Measurements from ENCODE around the gene CFAP61. TPM values are rescaled to one million over a fixed set of nuclear protein-coding genes. Genes with fewer than 3 reads are reported as not detected.

Gene CFAP61
- total RNA-seq, 2 experiments from 2014 or later: not detected

DNA sequence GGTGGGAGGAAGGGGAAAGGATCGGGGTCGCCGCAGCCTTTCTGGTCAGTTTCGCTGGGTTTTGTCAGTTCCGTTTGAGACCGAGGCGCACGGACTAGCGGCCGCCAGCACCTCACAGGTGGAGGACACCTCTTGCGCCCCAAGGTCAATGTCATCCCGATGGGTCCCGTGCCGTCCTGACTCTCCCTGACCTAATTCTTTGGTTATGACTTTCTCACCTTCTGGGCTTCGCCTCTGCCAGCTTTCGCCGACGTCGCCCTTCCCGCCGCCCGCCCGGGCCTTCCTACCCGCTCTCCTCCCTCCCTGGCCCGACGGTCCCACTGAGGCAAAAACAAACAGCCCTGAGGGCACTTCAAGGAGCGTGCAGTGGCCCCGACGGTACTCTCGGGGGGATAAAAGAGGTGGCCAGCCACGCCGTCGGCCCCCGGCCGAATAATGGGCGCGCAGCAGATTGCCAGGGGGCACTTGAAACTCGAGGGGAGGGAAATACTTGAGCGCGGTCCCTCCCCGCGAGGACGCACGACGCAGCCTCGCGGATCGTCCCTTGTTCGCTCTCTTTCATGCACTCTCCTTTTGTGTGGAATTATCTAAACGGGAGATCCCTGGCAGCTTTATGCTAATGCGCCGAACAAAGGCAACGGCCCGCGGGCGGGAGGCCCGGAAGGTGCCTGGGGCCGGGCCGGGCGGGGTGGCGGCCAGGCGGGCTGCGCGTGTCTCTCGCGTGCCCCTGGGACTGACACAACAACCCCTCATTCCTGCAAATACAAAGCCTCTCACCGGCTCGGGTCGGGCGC is 311.7 kb downstream of the CFAP61 start:
- Mint-ChIP-seq H3K27me3 (peaks cover 65% of the 10 kb centered on the region), H3K9me3 (no peaks in the 10 kb centered on the region), H3K4me1 (ENCODE audit: low read depth) (peaks cover 34% of the 10 kb centered on the region), H3K4me3 (no peak overlapping the region), H3K27ac (no peak overlapping the region), H3K36me3 (ENCODE audit: low read depth) (no peaks in the 10 kb centered on the region)
- POLR2A ChIA-PET: no interaction called here
- ATAC-seq: no peak
- TF ChIP-seq, protein P1, sequence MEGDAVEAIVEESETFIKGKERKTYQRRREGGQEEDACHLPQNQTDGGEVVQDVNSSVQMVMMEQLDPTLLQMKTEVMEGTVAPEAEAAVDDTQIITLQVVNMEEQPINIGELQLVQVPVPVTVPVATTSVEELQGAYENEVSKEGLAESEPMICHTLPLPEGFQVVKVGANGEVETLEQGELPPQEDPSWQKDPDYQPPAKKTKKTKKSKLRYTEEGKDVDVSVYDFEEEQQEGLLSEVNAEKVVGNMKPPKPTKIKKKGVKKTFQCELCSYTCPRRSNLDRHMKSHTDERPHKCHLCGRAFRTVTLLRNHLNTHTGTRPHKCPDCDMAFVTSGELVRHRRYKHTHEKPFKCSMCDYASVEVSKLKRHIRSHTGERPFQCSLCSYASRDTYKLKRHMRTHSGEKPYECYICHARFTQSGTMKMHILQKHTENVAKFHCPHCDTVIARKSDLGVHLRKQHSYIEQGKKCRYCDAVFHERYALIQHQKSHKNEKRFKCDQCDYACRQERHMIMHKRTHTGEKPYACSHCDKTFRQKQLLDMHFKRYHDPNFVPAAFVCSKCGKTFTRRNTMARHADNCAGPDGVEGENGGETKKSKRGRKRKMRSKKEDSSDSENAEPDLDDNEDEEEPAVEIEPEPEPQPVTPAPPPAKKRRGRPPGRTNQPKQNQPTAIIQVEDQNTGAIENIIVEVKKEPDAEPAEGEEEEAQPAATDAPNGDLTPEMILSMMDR (IDR thresholded peaks at IDR 0.05): no peak
- CTCF ChIA-PET: no interaction called here
- intact Hi-C loops (cut with micrococcal nuclease): loop anchor here (5.0 to 10.0 kb wide), 2 partner anchors 131 to 203 kb away; no protein-coding TSS in a partner anchor
- DNase-seq: peak; percentile 5

DNA sequence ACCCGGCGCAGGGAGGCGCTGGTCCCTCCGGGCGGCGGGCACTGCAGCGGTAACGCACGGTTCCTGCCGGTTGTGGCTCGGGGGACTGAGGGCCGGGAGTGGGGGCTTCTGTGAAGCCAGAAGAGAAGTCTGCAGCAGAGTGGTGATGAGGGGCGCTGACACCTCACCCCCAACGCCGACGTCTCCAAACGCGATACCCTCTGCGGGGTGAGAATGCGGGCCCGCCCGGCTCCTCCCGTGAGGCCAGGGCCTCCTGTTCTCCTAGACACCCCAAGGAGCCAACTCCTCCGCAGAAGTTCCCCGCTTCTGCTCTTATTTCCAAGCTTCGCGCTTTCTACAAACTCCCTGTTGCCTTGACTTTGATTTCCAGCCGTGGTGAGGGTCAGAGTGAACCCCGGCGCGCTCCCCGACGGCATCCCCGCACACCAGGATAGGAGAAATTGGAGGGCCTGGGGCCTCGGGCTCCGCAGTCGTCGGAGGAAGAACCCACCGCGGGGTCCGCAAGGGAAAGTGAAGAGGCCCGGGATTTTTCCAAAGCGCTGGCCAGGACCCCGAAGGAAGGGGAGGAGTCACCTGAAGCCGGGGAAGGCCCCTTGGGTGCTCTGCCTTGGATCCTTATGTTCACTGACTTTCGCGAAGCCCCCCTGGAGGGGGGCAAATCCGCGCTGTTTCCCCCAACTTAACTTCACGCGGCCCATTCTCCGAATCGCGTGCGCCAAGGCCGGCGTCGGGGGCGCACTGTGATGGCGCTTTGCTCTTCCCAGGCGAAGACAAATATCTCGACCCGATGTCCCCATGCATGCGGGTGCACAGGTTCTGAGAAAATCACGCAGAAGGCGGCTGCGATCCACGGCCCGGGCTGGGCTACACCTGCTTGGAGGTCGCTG is 312.5 kb downstream of the CFAP61 start:
- H3K27me3 Mint-ChIP-seq: peaks cover 66% of the 10 kb centered on the region
- ChIA-PET POLR2A (no interaction called here), CTCF (no interaction called here)
- ATAC-seq (no peak), DNase-seq (peak; percentile 18)
- TF ChIP-seq, protein P1 (IDR thresholded peaks at IDR 0.05): no peak
- H3K36me3 Mint-ChIP-seq (ENCODE audit: low read depth): no peaks in the 10 kb centered on the region
- no peak overlapping the region for H3K27ac Mint-ChIP-seq
- H3K4me3 Mint-ChIP-seq: no peak overlapping the region
- no peaks in the 10 kb centered on the region for H3K9me3 Mint-ChIP-seq
- intact Hi-C loops (cut with micrococcal nuclease): loop anchor here (5.0 to 10.0 kb wide), 2 partner anchors 130 to 202 kb away; no protein-coding TSS in a partner anchor
- H3K4me1 Mint-ChIP-seq (ENCODE audit: low read depth): peaks cover 32% of the 10 kb centered on the region

DNA sequence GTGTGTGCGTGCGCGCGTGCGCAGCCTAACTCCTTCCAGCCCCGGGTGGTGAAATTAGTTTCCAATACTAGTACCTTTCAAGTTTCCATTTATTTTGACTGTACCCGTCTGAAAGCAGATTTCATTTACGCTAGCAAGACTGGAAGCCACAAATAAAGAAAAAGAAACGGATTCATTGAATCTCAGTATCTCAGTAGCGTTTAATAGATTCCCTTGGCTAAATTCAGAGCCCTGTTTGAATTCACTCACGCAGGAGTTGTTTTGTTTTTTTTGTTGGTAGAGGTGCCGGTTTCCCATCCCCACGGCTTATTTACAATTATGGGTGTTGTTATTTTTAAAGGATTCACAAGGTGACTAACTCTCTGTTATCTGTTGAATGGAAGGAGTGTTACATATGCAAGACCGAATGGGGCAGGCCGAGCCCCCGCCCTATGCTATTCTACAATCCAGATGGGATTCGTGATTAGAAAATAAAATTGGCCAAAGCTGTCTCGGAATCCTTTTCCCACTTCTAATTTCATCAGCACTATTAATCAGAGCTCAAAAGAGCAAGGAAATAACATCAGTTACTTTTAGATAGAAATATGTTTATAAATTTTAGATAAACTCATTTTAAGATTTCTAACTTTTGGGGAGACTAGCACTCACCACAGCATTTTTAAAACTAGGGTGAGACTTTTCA is 313.3 kb downstream of the CFAP61 start:
- ATAC-seq (no peak), DNase-seq (no peak)
- TF ChIP-seq, protein P1 (IDR thresholded peaks at IDR 0.05): no peak
- ChIA-PET CTCF (no interaction called here), POLR2A (no interaction called here)
- peaks cover 27% of the 10 kb centered on the region for H3K4me1 Mint-ChIP-seq (ENCODE audit: low read depth)
- H3K9me3 Mint-ChIP-seq: no peaks in the 10 kb centered on the region
- H3K36me3 Mint-ChIP-seq (ENCODE audit: low read depth): no peaks in the 10 kb centered on the region
- H3K27me3 Mint-ChIP-seq: peaks cover 69% of the 10 kb centered on the region
- intact Hi-C loops (cut with micrococcal nuclease): loop anchor here (10.0 kb wide), 1 partner anchor 129 kb away; no protein-coding TSS in a partner anchor
- H3K27ac Mint-ChIP-seq: no peak overlapping the region
- no peak overlapping the region for H3K4me3 Mint-ChIP-seq

DNA sequence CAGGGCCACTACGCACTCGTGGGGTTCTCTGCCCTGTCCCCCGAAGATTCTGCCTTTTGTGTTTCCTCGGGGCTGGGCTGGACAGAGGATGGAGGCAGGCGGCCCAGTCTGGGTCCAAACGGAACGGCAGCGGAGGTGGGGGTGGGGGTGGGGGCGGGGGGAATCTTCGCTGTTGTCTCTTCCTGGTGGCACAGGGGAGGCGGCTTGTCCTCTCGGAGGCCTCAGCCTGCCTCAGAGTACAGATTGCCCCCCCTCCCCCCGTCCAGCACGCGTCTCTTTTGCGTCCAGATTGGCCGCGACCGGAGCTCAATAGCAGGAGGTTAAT is 314.2 kb downstream of the CFAP61 start:
- POLR2A ChIA-PET: interaction anchor here (0.6 kb wide), 2 partner anchors 190 to 1136 kb away, joined by 3 read pairs; no protein-coding TSS in a partner anchor
- H3K36me3 Mint-ChIP-seq (ENCODE audit: low read depth): no peaks in the 10 kb centered on the region
- H3K27ac Mint-ChIP-seq: no peak overlapping the region
- no peaks in the 10 kb centered on the region for H3K9me3 Mint-ChIP-seq
- no peak for DNase-seq
- peaks cover 22% of the 10 kb centered on the region for H3K4me1 Mint-ChIP-seq (ENCODE audit: low read depth)
- TF ChIP-seq, protein P1 (IDR thresholded peaks at IDR 0.05): no peak
- H3K27me3 Mint-ChIP-seq: peaks cover 67% of the 10 kb centered on the region
- ATAC-seq: no peak
- intact Hi-C loops (cut with micrococcal nuclease): loop anchor here (10.0 kb wide), 1 partner anchor 128 kb away; no protein-coding TSS in a partner anchor
- CTCF ChIA-PET: interaction anchor here (0.6 kb wide), 1 partner anchor 200 kb away, joined by 3 read pairs; no protein-coding TSS in a partner anchor
- H3K4me3 Mint-ChIP-seq: no peak overlapping the region

Data from activated CD8-positive, alpha-beta T cell treated with anti-CD3 and anti-CD28 coated beads for 36 hours (primary cell).